GM21447 (cell line): Measurements from ENCODE around the gene RNF213.

Experiments used
- ATAC-seq: cut with Tn5 transposase; IDR thresholded peaks from one replicate; pipeline ENCODE4 v1.9.1; 2021; ENCODE audit not compliant: unreplicated experiment

The RNF213 gene

GRCh38 chr17:80347536-80347935, 86.9 kb downstream of the RNF213 start:
- no peak for ATAC-seq

- ATAC-seq = no peak
These were observed 87.3 kb downstream of the RNF213 start for GRCh38 chr17:80347948-80348351.

GRCh38 chr17:80348551-80349150, 88.0 kb downstream of the RNF213 start:
- ATAC-seq = no peak

GRCh38 chr17:80349151-80349651, 88.5 kb downstream of the RNF213 start:
- ATAC-seq = no peak

- no peak for ATAC-seq
These were observed 89.1 kb downstream of the RNF213 start for GRCh38 chr17:80349751-80350150.

- no peak for ATAC-seq
These were observed 91.7 kb downstream of the RNF213 start for GRCh38 chr17:80352216-80352895.

GRCh38 chr17:80352991-80353665, 92.5 kb downstream of the RNF213 start:
- no peak for ATAC-seq

GRCh38 chr17:80353718-80354275, 93.1 kb downstream of the RNF213 start:
- ATAC-seq = no peak

GRCh38 chr17:80354336-80354735, 93.7 kb downstream of the RNF213 start:
- ATAC-seq = no peak

GRCh38 chr17:80356231-80356856, 95.7 kb downstream of the RNF213 start:
- no peak for ATAC-seq

- ATAC-seq = no peak
These were observed 97.5 kb downstream of the RNF213 start for GRCh38 chr17:80358131-80358530.

- no peak for ATAC-seq
These were observed 98.2 kb downstream of the RNF213 start for GRCh38 chr17:80358861-80359260.

- no peak for ATAC-seq
These were observed 98.9 kb downstream of the RNF213 start for GRCh38 chr17:80359422-80360110.

GRCh38 chr17:80360396-80360795, 99.7 kb downstream of the RNF213 start:
- no peak for ATAC-seq

- no peak for ATAC-seq
These were observed 101.0 kb downstream of the RNF213 start for GRCh38 chr17:80361495-80362220.

GRCh38 chr17:80362428-80363119, 101.9 kb downstream of the RNF213 start:
- ATAC-seq = no peak

- ATAC-seq = no peak
These were observed 102.5 kb downstream of the RNF213 start for GRCh38 chr17:80363120-80363515.

- ATAC-seq = no peak
These were observed 103.0 kb downstream of the RNF213 start for GRCh38 chr17:80363518-80364090.

GRCh38 chr17:80364091-80364691, 103.5 kb downstream of the RNF213 start:
- no peak for ATAC-seq
